Measurements from ENCODE around the gene EXTL1. TPM values are rescaled to one million over a fixed set of nuclear protein-coding genes. Genes with fewer than 3 reads are reported as not detected.

The EXTL1 gene
- total RNA-seq, 3 donors from 2014 or later: 0.98 to 2.8 TPM; not detected in 1

DNA sequence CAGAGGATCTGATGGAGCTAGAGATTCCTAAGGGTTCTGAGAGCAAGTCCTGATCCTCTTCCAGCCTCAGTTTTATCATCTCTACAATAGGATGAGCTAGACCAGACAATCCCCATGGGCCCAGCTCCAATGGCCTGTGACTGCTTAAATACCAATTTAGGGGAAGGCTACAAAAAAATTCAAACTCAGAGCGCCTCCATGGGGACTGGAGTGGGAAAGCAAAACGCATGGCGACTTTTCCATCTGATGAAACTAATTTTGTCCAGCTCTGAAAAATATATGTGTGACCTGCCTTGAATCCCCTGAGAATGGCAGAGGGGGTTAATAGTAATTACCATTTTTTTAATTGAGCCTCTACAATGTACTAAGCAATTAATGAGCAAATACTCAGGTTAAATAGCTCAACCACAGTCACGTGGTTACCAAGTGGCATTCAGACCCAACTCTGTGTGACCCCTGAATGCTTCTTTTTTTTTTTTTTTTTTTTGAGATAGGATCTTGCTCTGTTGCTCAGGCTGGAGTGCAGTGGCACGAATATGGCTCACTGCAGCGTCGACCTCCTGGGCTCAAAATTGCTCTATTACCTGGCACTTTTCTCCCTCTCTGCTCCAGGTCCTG, 8.4 kb downstream of the EXTL1 start:
- peaks cover 0 to 2% of the 10 kb centered on the region in 2 donors for H3K4me1 ChIP-seq
- no peaks in the 10 kb centered on the region for H3K36me3 ChIP-seq
- H3K27me3 ChIP-seq: no peaks in the 10 kb centered on the region
- no peak overlapping the region for H3K27ac ChIP-seq
- intact Hi-C loops (cut with DNase I; ENCODE audit: low total_unique reads): no loop called here
- no peak for DNase-seq (ENCODE audit: low spot score in 2 of 2)
- no peaks in the 10 kb centered on the region for H3K9me3 ChIP-seq
- TF ChIP-seq POLR2AphosphoS5 (IDR thresholded peaks at IDR 0.05) (no peak), POLR2A (IDR thresholded peaks at IDR 0.05) (no peak)
- TF ChIP-seq, protein P1, sequence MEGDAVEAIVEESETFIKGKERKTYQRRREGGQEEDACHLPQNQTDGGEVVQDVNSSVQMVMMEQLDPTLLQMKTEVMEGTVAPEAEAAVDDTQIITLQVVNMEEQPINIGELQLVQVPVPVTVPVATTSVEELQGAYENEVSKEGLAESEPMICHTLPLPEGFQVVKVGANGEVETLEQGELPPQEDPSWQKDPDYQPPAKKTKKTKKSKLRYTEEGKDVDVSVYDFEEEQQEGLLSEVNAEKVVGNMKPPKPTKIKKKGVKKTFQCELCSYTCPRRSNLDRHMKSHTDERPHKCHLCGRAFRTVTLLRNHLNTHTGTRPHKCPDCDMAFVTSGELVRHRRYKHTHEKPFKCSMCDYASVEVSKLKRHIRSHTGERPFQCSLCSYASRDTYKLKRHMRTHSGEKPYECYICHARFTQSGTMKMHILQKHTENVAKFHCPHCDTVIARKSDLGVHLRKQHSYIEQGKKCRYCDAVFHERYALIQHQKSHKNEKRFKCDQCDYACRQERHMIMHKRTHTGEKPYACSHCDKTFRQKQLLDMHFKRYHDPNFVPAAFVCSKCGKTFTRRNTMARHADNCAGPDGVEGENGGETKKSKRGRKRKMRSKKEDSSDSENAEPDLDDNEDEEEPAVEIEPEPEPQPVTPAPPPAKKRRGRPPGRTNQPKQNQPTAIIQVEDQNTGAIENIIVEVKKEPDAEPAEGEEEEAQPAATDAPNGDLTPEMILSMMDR (IDR thresholded peaks at IDR 0.05): no peak
- no peak overlapping the region for H3K4me3 ChIP-seq

DNA sequence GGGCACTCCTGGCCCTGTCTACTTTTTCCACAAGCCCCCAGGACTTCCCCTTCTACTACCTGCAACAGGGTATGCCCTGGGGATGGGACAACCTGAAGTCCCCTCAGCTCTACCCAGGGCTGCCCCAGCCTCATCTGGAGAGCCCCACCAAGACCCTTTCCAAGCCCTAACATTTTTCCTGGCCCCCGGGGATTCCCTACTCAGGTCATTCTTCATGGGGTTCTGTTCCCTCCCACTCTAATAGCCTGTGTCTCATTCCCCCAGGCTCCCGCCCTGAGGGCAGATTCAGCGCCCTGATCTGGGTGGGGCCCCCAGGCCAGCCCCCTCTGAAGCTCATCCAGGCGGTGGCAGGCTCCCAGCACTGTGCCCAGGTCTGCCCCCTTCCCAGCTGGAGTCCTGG, 9.6 kb downstream of the EXTL1 start:
- Histone ChIP-seq H3K4me1 (peaks cover 2 to 3% of the 10 kb centered on the region in 2 donors), H3K27ac (no peak overlapping the region), H3K27me3 (no peaks in the 10 kb centered on the region), H3K36me3 (no peaks in the 10 kb centered on the region), H3K9me3 (no peaks in the 10 kb centered on the region), H3K4me3 (no peak overlapping the region)
- intact Hi-C loops (cut with DNase I; ENCODE audit: low total_unique reads): no loop called here
- no peak for DNase-seq (ENCODE audit: low spot score in 2 of 2)
- TF ChIP-seq POLR2AphosphoS5 (IDR thresholded peaks at IDR 0.05) (no peak), POLR2A (IDR thresholded peaks at IDR 0.05) (no peak)

DNA sequence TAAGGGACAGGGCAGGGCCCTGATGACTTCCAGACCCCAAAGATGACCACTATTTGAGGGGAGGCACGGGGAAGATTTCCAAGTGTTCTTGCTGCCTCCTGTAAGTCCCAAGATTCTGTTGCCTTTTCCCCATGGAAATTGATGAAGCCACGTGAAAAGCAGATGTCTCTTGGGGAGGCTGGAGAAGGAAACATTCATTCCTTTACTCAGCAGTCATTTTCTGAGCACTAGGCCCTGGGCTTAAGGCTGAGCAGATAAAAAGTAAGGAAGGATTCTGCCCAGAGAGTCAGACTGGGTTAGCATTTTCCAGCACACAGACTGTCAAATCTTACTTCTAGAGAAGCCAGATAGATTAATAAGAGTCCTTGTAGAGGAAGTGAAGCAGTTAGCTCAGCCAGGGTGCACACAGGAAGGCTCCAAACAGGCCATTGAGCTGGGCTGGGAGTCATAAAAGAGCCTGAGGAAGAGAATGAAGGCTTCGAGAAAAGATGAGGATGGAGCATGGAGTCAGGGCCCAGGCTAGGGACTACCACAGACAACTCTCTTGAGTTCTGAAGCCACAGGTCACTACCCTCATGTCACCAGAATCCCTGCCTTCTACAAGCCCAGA, 10.1 kb downstream of the EXTL1 start:
- TF ChIP-seq, protein P1 (IDR thresholded peaks at IDR 0.05): no peak
- no peak for TF ChIP-seq POLR2A (IDR thresholded peaks at IDR 0.05)
- TF ChIP-seq POLR2AphosphoS5 (IDR thresholded peaks at IDR 0.05): no peak
- H3K27ac ChIP-seq: no peak overlapping the region
- no peaks in the 10 kb centered on the region for H3K27me3 ChIP-seq
- peaks cover 3% of the 10 kb centered on the region in 2 donors for H3K4me1 ChIP-seq
- intact Hi-C loops (cut with DNase I; ENCODE audit: low total_unique reads): no loop called here
- no peak for DNase-seq (ENCODE audit: low spot score in 2 of 2)
- H3K9me3 ChIP-seq: no peaks in the 10 kb centered on the region
- no peak overlapping the region for H3K4me3 ChIP-seq
- no peaks in the 10 kb centered on the region for H3K36me3 ChIP-seq

DNA sequence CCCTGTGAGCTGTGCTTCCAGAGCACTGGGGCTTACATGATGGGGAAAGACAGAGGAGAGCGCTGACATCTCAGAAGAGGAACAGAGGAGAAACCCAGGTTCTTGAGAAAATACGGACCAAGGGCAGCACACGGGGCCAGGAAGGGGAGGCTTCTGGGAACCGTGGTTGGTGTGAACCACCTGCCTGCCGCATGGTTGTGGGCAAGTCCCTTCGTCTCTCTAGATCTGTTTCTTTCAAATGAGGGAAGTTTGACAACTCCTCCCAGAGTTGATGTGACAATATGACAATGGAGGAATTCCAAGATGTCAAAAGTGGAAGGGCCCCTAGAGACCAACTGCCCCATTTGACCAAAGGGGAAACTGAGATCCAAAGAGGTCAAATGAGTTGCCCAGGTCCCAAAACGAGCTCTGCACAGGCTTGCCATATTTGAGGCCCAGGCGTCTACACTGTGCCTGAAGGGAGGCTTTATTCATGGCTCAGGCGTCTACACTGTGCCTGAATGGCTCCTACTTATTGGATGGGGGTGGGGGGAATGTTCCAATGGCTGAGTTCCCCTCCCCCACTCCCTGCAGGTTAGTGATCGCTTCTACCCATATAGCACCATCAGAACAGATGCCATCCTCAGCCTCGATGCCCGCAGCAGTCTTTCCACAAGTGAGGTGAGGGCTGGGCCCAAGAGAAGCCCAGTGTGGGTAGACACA, 11.2 kb downstream of the EXTL1 start:
- H3K27ac ChIP-seq: no peak overlapping the region
- no peaks in the 10 kb centered on the region for H3K9me3 ChIP-seq
- TF ChIP-seq POLR2AphosphoS5 (IDR thresholded peaks at IDR 0.05): no peak
- no peak overlapping the region for H3K4me3 ChIP-seq
- no peaks in the 10 kb centered on the region for H3K27me3 ChIP-seq
- H3K36me3 ChIP-seq: no peaks in the 10 kb centered on the region
- intact Hi-C loops (cut with DNase I; ENCODE audit: low total_unique reads): no loop called here
- no peak for DNase-seq (ENCODE audit: low spot score in 2 of 2)
- H3K4me1 ChIP-seq: peaks cover 3% of the 10 kb centered on the region in 2 donors

DNA sequence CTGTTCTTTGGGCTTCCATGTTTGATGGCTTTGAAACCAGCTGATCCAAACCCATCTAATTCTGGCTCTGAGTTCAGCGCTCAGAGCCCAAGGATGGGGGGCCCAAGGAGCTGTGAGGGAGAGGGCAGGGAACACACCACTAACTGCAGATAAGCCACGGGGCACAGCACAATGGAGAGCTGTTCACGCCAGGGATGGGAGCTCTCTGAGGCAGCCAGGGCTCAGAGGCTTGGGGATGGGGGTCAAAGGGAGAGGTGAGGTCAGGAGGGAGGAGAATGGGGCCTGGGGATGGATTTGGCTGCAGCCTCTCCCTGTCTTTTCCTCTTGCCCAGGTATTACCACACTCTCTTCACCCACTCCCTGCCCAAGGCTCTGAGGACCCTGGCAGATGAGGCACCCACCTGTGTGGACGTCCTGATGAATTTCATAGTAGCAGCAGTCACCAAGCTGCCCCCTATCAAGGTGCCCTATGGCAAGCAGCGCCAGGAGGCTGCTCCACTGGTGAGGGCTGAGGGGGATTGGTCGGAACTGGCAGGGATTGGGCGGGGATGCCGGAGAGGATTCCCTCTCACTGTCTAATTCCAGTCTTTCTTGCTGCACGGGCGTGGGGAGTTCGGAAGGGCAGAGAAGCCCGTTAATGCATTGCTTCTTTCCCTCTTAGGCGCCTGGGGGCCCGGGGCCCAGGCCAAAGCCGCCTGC, 13.1 kb downstream of the EXTL1 start:
- no peak for DNase-seq (ENCODE audit: low spot score in 2 of 2)
- peaks cover 3% of the 10 kb centered on the region in 2 donors for H3K4me1 ChIP-seq
- H3K9me3 ChIP-seq: no peaks in the 10 kb centered on the region
- H3K36me3 ChIP-seq: no peaks in the 10 kb centered on the region
- TF ChIP-seq, protein P1 (IDR thresholded peaks at IDR 0.05): no peak
- TF ChIP-seq POLR2AphosphoS5 (IDR thresholded peaks at IDR 0.05) (no peak), POLR2A (IDR thresholded peaks at IDR 0.05) (no peak)
- intact Hi-C loops (cut with DNase I; ENCODE audit: low total_unique reads): no loop called here
- H3K27me3 ChIP-seq: no peaks in the 10 kb centered on the region
- H3K27ac ChIP-seq: peak overlapping the region; percentile 74 to 88
- H3K4me3 ChIP-seq: peak overlapping the region; percentile 55 to 86 (median 77)

Data from breast epithelium (tissue), 4 donors.